HG02884 (cell line): ENCODE data around the gene DHX32.
A peak's percentile ranks its signal among the peaks of the same experiment; 100 is the strongest.
"Not testable (repeated sequence)": the region's sequence is repeated elsewhere in the genome, so short reads cannot be mapped to it uniquely, and the experiment has no call there.

Experiments used
- ATAC-seq: cut with Tn5 transposase; IDR thresholded peaks from one replicate; pipeline ENCODE4 v1.9.1; 2021; ENCODE audit warnings: mild to moderate bottlenecking, moderate library complexity; ENCODE audit not compliant: unreplicated experiment

Gene DHX32

DNA sequence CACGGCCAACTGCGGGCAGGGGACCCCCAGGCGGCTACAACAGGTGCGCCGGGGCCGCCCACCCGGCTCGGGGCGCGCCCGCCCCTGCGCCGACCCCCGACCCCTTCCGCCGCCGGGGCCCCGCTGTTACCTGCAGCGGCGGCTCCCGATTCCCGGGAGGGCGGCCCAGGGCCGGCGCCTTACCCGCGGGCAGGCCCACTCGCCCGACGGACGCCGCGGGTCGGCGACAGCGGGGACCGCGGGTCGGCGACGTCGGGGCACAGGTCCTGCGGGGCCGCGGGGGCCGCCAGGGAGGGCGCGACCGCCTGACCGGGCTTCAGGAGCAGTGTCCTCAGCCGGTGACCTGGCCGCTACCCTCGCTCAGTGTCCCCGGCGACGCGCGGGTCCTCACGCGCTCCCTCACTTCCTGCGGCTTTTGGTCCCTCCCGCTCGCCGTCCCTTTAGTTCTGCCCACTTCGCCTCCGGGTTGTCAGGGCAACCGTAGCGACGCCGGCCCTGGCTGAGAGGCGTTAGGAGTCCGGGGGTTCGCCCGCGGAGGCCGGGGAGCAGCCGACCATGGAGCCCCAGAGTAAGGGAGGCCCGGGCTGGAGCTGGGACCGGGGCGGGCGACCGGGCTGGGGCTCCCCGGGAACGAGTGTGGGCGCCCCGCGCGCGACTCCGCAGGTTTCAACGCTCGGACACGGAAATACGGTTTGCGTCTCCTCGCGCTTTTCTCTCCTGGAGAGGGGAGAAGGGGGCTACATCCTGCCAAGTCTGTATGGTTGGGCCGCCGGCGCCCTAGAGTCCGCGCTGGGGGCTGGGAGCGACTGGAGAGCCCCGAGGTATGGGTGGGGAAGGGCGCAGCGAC, 15.2 kb upstream of the DHX32 start, which contains the start of gene FANK1:
FANK1 (plus strand) TSS at position 477 of the 847 bp plus-strand sequence; CDS start at position 556, 79 bp downstream.
- ATAC-seq = peak; percentile 79

DNA sequence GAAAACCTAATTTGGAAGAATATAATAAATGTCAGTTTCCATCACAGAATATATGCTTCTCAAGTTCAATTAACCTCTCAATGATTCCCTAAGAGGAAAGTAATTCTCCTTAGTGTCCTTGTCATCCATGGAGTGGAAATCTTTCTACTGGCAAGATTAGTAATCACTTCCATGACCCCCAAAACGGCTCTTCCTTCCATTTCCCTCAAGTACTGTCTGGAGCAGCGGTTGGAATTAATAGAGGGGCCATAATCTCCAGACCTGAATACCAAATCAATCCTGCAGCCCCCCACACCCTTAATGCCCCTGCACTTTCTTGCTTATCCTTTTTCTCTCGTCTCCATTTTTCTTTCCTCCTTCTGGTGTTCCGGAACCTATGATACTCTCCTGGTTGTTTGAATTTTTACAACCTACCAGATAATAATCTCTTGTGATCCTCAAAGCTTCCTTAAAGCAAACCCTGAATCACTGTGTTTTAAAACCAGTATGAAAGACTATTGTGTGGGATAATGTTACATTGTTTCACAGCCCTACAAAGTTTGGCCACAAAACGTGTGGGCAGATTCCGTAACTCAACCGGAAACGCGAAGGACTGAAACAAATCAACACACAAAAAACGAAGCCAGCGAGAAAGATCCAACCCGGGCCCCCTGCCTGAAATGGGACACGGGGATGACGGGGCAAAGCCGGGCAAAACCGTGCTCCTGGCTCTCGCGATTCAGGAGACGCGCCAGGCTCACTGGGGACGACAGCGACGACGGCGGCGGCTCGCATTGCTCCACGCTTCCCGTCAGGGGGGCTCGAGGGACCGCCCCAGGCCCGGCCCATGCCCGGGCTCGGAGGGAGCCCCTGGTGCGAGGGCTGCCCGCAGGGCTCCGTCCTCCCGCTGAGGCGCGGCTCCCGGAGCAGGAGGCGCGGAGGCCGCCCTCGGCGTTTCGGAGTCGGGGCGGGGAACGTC, 14.3 kb upstream of the DHX32 start:
- ATAC-seq = peak; percentile 43

DNA sequence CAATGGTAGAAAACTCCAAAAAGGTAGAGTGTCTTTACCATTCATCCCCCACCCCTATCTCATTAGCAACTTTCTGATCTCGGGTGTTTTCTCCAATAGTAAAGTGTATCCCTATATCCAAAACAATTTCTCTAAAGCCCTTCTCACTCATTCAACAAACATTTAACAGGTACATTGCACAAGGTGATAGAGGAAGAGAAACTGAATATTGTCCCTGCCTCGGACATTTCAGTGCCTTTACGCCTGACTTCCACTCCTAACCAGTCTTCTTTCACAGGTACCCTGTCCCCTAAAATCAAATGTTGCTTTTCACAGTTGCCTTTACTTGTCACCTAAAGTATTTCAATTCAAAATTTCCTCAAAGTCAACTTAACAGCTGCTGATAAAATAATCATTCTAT, 13.1 kb upstream of the DHX32 start:
- ATAC-seq = not testable (repeated sequence)

DNA sequence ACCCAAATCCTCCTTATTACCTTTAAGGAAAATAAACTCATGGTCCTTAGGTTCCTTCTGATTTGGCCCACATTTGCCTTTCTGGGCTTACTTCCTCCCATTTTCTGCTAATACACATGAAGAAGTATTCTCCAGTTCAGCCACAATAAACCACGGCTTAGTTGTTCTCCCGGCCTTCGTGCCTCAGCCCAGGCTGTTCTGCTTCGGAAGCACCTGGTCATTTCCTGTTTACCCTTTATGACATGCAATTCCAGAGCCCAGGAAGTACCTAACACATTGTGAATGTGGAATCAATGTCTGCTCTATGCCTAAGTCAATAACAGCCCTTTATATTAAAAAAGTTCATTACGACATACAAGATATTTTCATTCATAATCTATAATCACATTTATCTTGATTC, 11.3 kb upstream of the DHX32 start:
- not testable (repeated sequence) for ATAC-seq

DNA sequence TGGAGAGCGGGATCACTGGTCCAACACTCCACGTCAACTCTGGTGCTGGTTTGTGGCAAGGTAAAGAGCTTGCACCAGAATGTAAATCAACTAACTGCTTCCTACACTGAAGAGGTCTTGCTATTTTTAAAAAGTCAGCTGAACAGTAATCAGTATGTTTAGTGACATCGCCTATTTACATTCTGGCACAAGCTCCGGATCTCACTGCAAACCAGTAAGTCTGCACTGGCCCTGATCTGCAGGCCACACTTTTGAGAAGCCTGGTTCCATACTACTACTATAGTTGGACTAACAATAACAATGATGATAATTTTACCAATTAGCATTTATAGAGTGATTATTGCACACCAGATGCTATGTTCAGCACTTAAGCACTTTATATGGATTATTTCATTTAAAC, 8.3 kb upstream of the DHX32 start:
- not testable (repeated sequence) for ATAC-seq

DNA sequence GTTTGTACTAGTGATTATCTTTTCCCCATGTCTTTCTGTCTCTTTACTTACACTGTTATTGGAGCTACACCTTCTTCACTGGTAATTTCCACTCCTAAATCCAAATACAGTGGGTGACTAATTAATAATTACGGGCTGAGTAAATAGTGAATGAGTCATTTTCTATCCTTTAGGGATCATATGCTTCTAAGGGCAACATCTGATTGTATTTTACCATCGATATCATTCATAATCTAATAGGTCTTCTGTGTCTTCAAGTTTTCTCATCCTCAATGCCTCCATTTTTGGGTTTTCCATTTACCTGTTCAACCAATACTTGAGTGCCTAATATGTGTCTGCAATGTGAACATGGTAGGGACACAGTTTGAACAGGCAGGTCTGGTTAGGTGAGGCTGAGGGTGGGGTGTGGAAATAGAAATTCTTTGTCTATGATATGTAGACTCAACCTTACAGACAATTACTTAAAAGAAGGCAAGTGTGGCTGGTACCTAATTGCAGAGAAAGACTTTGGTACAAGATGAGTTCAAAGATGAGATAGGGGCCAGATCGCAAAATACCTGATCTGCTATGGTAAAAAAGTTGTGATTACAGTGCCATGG, 5.9 kb upstream of the DHX32 start:
- no peak for ATAC-seq

DNA sequence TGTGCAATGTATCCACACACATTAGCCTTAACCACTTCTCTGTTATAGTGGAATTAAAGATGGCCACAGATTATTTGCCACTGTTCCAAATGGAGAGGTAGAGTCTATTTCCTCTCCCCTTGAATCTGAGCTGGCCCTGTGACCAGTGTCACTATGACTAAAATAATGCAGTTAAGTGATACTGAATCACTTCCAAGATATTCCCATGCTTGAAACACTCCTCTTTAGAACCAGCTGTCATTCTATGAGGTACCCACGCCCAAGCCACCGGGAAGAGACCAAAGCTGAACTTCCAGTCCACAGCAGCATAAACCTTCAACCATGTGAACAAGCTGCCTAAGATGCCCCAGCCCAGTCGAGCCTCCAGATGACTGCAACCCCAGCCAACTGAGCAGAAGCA, 2.1 kb upstream of the DHX32 start:
- no peak for ATAC-seq

DNA sequence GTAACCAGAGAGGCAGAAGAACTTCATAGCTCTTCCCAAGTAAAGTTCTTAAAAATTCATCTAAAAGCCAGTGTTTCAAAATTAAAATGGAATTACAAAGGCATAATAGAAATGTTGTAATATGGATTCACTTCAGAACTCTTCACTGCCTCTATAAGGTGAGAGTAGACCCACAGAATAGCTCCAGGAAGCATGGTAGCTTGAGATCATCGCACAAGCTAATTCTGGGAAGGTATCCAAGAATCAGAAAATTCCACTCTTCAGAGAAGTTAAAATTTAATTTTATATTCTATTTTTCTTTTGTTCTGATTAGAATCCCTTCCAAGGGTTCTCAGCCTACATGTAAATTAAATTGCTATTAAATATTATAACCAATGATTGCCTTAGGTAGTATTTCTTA, 1.5 kb upstream of the DHX32 start:
- no peak for ATAC-seq

DNA sequence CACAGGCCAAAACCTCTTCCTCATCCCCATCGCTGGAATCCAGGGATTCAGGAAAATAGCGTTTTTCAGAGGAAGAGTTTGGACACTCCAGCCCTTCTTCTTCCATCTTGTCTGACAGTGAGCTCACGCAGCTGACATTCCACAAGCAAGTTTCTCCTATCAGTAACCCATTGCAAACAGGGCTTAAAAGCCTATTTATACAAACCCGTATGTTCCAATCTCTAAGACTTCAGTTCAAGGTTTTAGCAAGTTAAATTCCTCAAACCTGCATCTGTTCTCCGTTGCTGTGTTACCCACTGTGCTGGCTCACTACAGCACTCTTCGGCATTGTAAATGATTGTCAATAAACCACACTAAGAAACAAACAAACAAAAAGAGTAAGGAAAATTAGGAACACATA, 373 bp downstream of the DHX32 start:
- ATAC-seq = no peak

DNA sequence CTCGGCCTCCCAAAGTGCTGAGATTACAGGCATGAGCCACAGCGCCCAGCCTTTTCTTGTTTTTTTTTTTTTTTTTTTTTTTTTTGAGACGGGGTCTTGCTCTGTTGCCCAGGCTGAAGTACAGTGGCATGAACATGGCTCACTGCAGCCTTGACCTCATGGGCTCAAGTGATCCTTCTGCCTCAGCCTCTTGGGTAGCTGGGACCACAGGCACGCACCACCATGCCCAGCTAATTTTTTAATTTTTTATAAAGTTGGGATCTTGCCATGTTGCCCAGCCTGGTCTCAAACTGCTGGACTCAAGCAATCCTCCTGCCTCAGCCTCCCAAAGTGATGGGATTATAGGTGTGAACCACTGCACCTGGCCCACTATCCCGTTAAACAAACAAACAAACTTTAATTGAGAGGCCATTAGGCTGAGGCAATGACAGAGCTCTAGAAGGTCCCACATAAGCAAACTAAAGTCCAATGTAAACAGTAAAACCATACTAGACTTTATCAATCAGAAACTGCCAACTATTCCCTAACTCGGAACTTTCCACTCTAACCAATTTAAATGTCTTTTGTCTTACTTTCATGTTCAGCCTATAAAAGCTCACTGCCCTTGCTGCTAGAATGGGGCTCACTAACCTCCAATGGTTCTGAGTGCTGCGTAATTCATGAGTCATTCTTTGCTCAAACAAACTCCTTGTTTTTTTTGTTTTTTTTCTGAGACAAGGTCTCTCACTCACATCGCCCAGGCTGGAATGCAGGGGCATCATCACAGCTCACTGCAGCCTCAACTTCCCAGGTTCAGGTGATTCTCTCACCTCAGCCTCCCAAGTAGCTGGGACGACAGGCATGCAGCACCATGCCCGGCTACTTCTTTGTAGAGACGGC, 1.9 kb downstream of the DHX32 start:
- no peak for ATAC-seq

DNA sequence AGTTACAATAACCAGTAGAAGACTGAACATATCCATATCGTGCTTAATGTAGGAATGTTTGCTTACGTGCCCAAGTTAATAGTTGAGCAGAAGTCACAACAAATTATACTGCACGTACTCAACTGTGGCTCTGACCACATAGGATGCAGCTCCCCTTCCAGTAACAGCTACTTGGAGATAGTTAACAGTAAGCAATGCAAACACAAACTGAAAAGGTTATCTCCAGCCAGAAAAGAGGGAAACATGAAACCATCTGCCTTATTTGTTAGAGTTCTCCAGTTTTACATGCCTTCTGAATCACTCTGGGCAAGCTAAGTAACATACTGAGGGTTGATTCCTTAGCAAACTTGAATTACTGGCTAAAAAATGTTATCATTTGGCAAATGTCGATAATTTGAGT, 9.8 kb downstream of the DHX32 start:
- no peak for ATAC-seq

DNA sequence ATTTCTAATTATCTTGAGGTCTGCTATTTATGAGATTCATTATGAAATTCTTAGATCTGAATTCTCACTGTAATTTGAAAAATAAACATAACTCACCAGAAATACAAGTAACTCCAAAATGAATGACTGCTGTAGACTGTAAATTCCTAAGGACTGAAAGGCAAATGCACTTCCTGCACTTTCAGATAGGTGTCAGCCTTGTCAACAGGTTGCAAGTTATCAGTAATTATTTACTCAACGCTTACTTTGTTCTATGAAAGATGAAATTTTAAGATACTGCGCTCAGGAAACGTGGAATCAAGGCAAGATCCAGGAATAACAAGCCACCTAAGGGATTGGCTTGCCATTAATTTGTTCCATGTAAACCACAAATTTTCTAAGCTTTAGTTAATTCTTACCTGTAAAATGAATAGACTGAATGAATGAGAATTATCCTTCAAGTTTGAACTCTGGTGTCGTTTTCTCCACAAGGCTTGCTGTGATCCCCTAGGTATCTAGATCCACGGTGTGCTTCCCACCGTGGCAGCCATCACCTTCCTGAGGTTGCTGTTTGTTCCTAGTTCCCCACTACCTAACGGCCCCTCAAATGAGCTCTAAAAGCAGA, 12.6 kb downstream of the DHX32 start:
- no peak for ATAC-seq

DNA sequence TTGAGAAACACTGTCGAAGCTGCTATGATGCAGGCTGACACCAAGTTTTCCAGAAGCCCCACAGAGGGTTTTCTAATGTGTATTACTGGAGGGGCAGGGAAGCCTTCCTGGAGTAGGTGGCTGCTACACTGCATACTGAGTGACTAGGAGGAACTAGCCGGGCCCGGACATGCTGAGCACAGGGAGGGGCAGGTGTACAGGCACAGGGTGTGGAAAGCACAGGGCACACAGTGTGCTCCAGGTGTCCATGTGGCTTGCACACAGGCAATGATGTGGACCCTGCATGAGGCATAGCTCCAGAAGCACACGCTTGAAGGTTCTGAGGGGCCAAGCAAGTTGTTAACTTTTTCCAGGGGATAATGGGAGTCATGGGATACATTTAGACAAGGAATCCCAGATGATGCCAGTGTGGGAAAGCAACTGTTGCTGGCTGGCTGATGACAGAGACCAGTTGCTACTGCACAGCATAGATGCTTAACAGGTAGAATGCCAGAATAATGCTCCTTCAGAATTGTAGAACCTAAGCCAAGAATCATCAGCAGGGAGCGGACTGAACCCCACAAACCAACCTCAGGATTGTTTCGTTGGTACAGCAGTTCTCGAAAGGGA, 14.6 kb downstream of the DHX32 start:
- no peak for ATAC-seq

DNA sequence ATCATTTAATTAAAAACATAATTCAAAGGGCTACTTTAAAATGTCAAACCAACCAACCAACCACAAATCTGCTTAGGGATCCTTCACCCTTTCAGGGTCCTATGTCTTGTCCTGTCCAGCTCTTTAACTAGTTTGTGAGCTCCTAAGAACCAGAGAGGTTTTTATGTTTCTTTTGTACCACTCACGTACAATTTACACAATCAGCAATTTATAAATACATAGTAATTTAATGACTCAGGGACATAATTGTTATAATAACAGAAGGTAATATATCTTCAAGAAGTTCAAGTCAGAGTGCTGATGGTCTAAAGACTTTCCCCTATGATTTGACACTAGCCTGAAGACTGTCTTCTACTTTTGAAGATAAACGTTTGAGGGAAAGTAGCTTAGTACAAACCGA, 16.0 kb downstream of the DHX32 start:
- no peak for ATAC-seq

DNA sequence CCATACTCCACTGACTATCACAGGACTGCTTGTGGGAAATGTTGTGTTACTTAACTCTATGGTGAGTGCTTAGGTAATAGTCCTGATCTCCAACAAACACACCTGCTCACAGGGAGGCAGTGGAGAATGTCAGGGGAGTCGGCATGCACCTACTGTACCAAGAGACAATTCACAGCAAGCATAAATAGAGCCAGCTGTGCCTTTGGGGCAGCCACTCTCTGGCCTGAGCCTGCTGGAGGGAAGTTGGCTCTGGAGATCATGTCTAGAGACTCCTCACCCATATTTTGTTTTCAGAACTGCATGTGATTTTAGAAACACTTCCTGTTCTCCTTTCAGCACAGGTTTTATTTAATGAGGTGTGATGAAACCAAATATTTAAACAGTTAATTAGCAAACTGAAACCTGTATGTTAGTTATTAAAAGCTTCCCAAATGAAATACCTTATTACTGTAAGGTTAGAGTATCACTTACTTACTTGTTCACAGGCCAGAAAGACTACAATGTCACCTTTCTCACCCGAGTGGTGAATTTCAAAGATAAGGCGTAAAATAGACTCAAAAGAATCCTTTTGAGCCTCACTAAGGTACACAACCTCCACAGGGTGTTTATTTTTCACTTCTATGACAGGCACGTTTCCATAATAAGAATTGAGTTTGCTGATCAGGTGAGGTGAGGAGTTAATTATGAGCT, 21.8 kb downstream of the DHX32 start:
- no peak for ATAC-seq

DNA sequence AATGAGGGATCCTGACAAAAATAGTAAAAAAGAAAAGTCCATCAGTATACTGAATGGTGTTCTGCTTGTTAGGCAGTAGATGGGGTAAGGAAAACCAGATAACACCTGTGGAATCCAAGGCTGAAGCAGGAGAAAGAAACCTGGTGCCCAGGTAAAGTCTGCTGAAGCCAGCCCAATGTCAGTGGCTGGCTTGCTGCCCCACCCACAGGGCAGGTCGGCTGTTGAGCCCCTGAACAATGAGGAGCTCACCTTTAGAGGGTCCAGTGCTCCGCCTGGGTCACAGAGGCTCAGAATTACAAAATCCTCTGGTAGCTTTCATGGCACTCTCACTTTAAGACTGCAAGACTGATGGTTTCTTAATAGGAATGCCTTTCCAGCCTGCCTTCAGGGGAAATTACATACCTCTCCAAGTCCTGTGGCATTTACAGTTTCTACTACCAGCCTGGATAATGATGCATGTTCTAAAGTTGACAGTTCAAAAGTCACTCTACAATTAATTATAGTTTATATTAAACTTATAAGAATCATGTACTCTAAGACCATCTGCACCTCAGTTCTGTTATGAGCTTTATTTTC, 23.8 kb downstream of the DHX32 start:
- no peak for ATAC-seq

DNA sequence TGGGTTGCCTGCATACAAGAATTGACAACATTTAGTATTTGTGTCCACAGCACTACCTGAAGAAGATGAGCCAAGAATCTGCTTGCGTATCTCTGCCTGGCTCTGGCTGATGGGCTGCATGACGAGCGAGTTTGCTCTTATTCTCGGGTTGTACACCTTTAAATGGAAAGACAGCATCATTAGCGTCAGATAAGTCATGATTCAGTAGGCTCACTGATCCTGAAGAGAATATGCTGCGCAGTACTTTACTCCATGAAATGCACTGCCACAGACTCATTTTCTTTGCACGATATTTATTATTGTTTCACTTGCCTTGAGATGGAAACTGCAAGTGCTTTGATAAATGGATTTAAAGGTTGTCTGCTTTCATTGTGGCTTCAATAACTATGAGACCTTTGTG, 28.6 kb downstream of the DHX32 start:
- no peak for ATAC-seq
